Sciatic nerve (tissue), 2 donors: ENCODE data around the gene OSBPL2. TPM values are rescaled to one million over a fixed set of nuclear protein-coding genes. Genes with fewer than 3 reads are reported as not detected.
A peak's percentile ranks its signal among the peaks of the same experiment; 100 is the strongest.

Experiments
- ATAC-seq: fragments of 200-7000 bp; cut with Tn5 transposase; one replicate; pipeline ENCODE4 v1.9.1; 2020; ENCODE audit warnings: mild to moderate bottlenecking, moderate library complexity
- DNase-seq: peaks from one replicate; pipeline ENCODE4 v3.0.0-alpha.2; 2020; ENCODE audit warnings: low spot score
- intact Hi-C: fragments of 100-400 bp; cut with DNase I; formaldehyde crosslinking; loops from one replicate; pipeline ENCODE4 v1.14.2; 2022
- total RNA-seq: library from RNA; stranded (reverse); fragmentation: NEBNext Ultra II Directional; extraction: Animal tissue kit (Norgen Biotek cat#: 25700); gene quantifications from one replicate; pipeline ENCODE4 v1.2.1, GENCODE V29; 2021
- donor health status: DM: no; HTN: no; CAD: no.
- donor health status: DM: no; HTN: no; CAD: no.

OSBPL2 gene
- total RNA-seq, 1 donor from 2014 or later: 53.3 TPM

- no peak for DNase-seq
- no peak for ATAC-seq
- intact Hi-C loops: no loop called here
These were observed 76.5 kb downstream of the OSBPL2 start for GRCh38 chr20:62314711-62315302.

- no peak for DNase-seq
- ATAC-seq: no peak
- intact Hi-C loops: no loop called here
These were observed 77.5 kb downstream of the OSBPL2 start for GRCh38 chr20:62315773-62316172.

- intact Hi-C loops: no loop called here
- ATAC-seq (no peak), DNase-seq (no peak)
These were observed 78.2 kb downstream of the OSBPL2 start for GRCh38 chr20:62316331-62317166.

DNA sequence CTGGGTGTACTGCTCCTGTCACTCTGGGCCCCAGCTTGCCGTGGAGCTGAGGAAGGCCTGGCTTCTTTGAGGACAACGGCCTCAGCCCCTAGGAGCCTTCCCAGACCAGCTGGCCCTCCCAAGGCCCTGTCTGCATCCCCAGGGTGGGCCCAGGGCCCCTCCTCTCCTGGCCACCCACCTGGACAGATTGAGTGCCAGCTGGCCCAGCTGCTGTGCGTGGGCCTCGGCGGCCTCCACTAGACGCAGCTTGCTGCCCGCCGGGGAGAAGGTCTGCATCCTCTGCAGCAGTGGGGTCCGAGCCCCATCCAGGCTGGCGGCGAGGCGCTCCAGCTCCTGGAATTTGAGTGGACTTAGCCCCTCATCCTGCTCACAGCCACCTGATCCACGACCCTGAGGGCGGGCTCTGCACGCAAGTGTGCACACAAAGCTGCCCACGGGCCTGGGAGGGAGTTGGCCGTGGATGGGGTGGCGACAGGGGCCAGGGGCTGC is 78.9 kb downstream of the OSBPL2 start:
- DNase-seq (no peak), ATAC-seq (no peak)
- intact Hi-C loops: no loop called here

DNA sequence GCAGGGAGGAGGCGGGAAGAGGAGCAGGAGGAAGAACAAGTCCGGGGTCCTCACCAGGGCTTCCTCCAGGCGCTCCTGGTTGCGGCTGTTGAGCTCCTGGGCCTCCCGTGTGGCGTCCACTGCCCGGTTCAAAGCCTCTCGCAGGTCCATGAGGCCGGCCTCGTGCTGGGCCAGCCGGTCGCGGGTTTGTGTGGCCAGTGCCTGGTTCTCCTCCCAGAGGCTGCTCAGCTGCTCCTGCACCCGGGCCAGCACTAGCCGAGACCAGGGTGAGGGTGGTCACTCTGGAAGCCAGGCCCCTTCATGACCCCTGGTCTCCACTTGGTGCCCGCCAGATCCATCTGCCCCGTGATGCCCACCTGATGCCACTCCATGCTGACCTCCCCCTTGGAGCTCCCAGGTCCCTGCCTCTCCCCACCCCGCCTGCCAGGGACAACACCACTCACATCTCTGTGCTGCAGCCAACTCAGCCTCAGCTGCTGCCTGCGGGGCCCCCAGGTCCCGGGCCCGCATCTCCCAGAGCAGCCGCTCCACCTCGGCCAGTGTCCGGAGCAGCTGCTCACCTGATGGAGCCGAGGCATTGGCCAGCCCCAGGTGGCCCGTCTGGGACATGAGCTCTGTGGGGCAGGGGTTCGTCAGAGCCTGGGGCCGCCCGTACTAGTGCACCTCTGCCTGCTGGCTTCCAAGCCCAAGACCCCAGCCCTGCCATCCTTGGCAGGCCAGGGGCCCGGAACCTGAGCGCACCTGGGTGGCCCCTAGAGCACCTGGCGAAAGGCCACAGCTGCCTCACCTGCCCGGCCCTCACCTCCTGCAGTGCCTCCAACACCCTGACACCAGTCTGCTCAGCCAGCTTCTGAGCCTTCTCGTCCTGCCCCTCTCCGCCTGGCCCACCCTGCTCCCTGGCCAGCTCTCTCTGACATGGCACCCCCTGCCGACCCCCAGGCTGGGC is 80.4 kb downstream of the OSBPL2 start:
- no peak for ATAC-seq
- no peak for DNase-seq
- intact Hi-C loops: no loop called here

DNA sequence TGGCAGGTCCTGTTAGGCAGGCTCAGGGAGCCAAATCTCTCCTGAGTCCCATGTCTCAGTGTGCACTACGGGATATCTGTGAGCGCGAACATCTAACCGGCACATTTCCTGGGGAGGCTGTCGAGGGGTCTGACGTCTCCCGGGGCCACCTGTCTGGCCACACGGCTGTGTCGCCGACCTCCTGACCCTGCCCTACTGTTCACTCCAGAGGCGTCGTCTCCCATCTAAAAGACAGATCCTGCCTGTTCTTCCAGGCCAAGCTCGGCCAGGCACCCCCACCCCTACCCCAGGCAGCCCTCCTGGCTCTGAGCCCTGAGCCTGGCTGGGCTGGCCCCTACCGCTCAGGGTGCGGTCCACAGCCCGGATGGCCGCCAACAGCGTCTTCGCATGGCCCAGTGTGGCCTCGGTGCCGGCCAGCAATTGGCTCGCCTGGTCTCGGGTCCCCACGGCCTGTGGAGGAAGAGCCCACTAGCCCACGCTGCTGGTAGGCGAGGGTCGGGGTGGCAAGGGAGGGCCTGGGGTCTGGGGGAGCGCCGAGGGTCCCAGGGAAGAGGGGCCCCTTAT is 81.1 kb downstream of the OSBPL2 start:
- no peak for ATAC-seq
- intact Hi-C loops: no loop called here
- no peak for DNase-seq

GRCh38 chr20:62320581-62321354 is 82.4 kb downstream of the OSBPL2 start:
- intact Hi-C loops: no loop called here
- DNase-seq (no peak), ATAC-seq (peak; percentile 7)

DNA sequence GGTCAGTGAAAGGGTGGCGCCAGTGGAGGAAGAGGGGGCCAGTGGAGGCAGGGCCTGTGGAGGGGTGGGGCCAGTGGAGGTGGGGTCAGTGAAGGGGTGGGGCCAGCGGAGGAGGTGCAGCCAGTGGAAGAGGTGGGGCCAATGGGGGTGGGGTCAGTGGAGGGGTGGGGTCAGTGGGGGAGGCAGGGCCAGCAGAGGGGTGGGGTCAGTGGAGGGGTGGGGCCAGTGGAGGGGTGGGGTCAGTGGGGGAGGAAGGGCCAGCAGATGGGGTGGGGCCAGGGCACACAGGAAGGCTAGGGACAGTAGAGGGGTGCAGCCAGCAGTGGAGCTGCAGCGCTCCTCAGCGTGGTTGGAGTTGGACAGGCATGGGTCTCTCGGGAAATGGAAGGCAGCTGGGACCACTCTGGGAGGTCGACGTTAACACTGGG is 83.2 kb downstream of the OSBPL2 start:
- intact Hi-C loops: no loop called here
- no peak for DNase-seq
- peak; percentile 14 for ATAC-seq

DNA sequence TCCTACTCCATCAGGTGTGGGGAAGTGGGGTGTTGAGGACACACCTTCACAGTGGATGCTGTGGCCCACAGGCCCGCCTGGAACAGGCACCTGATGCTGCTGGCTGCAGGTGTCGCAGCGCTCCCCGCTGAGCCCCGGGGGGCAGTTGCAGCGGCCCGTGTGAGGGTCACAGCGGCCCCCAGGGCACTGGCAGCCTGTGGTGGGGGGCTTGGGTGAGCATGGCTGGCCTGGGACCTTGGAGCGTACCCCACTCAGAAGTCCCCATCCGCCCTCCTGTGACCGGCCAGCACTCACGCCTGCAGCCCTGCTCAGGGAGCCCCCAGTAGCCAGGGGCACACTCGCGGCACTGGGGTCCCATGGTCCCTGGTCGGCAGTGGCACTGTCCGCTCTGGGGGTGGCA is 83.7 kb downstream of the OSBPL2 start:
- DNase-seq: no peak
- ATAC-seq: no peak
- intact Hi-C loops: no loop called here

DNA sequence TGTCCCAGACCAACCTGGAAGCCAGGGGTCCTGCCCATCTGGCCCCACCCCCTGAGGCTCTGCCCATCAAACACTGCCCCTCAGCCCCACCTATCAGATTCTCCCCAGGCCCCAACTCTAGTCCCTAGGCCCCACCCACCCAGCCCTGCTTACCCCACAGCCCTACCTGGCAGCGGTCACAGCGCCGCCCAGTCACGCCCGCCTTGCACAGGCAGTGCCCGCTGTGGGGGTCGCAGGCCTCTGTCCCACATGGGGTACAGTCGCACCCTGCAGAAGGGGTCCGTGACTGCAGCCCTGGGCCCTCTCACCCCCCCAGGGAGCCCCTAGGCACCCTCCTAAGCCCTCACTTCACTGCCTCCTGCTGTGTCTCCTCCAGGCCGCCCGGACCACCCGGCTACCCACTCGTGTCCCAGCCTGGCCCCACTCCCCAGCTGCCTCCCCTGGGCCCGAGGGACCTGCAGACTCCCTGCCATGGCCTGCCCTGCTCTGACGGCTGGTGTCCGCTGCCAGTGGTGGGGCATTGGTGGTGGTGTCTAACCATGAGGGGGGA is 84.2 kb downstream of the OSBPL2 start:
- ATAC-seq (no peak), DNase-seq (no peak)
- intact Hi-C loops: no loop called here

DNA sequence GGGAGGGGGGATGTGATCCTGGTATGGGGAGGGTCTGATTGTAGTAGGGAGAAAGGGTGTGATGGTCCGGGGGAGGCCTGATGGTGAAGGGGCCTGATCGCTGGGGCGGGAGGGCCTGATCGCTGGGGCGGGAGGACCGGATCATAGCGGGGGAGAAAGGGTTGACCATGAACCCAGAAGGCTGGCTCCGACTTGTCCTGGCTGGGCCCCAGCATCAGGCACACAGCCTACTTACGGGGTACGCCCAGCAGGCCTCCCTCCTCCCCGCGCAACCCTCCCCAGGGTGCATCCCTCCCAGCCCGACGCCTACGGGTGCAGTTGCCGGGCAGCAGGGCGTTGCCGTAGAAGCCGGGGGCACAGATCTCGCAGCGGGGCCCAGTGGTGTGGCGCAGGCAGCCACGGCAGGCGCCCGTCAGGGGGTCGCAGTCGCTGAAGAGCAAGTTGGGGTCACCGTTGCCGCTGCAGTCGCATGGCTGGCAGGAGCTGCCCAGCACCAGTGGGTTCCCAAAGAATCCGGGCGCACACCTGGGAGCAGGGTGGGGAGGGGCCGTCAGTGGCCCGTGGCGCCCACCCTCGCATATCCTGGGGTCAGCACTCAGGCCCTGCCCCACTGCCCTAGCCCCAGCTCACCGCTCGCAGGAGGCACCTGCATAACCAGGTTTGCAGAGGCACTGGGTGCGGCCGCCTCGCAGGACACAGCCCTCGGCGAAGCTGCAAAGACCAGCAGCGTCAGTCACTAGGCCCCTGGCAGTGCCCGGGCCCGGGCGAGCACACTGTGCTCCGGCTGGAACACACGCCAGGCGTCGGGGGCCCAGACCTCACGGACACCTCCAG is 85.0 kb downstream of the OSBPL2 start:
- DNase-seq: no peak
- ATAC-seq: no peak
- intact Hi-C loops: no loop called here

- DNase-seq: no peak
- no peak for ATAC-seq
- intact Hi-C loops: no loop called here
These were observed 85.9 kb downstream of the OSBPL2 start for GRCh38 chr20:62323980-62324906.

DNA sequence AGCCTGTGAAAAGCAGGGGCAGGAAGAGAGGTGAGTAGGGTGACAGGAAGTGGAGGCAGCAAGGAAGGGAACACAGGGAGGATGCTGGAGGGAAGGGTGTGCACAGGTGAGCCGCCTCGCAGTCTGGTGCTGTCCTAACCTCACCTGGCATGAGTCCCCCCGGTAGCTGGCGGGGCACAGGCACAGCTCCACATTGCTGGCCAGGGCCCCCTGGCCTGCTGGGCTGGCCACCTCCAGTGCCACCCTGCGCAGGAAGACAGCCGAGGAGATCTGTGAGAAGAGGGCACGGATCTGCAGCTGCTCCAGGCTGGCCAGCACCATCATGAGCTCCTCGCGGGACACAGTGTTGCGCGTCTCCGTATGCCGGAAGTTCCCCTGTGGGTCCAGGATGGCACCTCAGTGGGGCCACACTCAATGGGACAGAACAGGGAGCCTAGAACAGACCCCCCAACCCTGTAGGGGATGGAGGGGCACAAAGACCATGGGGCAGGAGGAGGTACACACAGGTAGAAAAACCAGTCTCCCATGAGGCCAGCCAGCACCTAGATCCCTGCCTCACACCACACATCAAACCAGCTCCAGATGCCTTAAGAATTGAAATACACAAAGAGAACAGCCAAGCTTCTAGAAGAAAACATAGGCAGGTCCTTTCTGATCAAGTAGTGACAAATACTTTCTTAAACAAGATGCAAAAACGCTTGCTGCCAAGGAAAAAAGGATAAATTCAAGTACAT is 87.0 kb downstream of the OSBPL2 start:
- no peak for ATAC-seq

DNA sequence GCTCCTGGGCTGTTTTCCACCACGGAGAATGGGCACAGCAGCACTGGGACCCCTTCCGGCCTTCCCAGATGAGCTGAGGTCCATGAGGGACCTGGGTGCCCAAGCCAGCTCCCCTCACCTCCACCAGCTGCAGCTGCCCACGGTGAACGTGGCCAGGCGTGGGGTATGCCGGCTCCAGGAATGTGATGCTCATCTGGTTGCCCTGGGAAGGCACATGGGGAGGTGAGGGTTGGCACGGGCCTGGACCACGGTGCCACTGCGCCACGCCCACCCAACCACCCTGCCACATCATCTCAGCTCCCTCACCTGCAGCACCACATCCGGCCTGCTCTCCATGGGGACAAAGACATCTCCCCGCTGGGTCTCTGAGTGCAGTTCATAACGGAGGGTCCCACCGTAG is 88.2 kb downstream of the OSBPL2 start:
- intact Hi-C loops: no loop called here
- no peak for DNase-seq
- ATAC-seq: no peak

More for the DNA sequence above, 87.0 kb downstream of the OSBPL2 start:
- DNase-seq: no peak
- intact Hi-C loops: no loop called here

GRCh38 chr20:62326959-62327725 is 88.8 kb downstream of the OSBPL2 start:
- DNase-seq (no peak), ATAC-seq (no peak)
- intact Hi-C loops: no loop called here
